ENCODE results near the gene MPDZ.

MPDZ gene

DNA sequence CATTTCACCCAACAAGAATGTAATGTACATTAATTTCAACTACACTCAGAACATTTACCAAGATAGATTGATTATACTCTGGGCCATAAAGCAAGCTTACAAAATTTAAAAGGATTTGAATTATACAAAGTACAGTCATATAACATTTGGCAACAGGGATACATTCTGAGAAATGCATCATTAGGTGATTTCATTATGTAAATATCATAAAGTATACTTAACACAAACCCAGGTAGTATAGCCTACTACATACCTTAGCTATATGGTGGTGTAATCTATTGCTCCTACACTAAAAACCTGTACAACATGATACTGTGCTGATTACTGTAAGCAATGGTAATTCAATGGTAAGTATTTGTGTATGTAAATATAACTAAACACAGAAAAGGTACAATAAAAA is 202.9 kb downstream of the MPDZ start:
- DNase-seq (ENCODE audit: low read depth) = no peak

DNA sequence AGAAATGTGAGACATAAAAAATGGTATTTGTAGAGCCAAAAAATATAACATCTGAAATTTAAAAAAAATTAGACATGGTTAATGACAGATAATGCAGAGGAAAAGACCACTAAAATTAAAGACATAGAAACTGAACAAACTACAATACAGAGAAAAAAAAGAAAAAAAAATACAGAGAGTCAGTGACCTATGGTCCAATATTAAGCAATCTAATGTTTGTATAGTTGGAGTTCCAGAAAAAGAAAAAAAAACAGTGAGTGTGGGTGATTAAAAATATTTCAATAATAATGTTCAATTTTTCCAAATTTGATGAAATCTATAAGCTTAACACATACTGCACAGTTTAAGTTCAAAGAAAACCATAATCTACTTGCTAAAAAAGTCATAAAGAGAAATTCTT is 207.6 kb downstream of the MPDZ start:
- no peak for DNase-seq (ENCODE audit: low read depth)

DNA sequence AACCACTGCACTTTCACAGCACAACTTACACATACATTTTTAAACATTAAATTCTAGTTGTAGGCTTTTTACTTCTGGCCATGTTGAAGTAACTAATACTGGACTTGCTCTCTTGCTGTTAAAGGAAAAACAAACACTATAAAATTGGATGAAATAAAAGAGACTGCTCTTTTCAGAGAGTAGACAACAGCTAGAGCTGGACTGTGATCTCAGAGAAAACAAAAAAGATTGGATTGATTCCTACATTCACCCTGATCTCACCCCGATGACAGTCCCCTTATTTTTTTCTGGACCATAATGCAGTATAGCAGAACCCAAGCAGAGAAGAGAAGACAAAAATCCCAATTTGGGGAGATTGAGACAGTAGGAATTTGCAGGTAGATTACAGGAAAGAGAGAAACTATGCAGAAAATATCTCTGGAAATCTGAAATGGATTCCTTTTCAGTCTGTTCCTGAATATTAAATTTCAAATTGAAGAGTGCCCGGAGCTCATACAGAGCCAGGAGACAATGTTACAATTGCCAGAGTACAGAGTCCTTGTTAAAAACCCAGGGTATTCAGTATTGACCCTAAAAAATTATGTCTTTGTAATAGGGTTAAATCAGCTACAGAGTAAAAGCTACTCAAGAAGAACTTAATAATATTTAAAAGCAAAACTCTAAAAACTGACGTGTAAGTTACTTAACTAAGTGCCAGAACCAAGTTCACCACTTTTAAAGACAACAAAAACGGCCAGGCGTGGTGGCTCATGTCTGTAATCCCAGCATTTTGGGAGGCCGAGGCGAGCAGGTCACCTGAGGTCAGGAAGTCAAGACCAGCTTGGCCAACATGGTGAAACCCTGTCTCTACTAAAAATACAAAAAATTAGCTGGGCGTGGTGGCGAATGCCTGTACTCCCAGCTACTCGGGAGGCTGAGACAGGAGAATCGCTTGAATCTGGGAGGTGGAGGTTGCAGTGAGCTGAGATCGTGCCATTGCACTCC is 208.6 kb downstream of the MPDZ start:
- no peak for DNase-seq (ENCODE audit: low read depth)

DNA sequence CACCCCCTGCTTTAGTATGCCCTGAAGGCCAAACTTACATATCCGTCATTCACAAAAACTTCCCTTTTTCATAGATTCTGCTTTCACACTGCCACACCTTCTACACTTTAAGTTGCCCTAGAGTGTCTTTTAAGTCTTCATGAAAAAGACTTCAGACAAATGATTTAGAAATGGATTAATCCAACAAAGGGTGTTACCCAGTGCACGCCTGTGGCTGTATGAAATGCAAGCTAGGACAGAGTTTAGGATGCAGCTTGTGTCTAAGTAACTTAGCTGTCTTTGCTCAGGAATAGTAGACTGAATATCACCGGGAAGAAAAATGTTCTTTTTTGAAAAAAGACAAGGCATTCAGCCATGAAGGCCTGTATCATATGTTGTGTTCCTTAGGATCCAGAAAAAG is 210.0 kb downstream of the MPDZ start:
- DNase-seq (ENCODE audit: low read depth) = no peak

DNA sequence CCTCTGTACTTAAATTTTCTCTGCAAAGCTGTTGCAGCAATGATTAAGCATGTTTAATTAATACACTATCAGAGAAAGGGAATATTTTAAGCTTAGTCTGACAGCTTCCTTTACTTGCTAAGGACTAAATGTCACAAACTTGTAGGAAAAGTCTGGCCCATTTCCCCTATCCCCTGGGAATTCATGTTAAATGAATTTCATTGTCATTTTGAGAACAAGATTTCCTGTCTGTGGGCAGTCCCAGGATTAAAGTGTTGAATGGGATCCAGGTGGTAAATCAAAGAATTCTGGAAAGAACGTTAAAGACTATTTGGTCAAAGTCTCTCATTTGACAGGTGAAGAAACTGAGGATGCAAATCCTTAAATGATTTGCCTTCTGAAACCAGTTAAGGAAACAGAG is 214.8 kb downstream of the MPDZ start:
- no peak for DNase-seq (ENCODE audit: low read depth)

DNA sequence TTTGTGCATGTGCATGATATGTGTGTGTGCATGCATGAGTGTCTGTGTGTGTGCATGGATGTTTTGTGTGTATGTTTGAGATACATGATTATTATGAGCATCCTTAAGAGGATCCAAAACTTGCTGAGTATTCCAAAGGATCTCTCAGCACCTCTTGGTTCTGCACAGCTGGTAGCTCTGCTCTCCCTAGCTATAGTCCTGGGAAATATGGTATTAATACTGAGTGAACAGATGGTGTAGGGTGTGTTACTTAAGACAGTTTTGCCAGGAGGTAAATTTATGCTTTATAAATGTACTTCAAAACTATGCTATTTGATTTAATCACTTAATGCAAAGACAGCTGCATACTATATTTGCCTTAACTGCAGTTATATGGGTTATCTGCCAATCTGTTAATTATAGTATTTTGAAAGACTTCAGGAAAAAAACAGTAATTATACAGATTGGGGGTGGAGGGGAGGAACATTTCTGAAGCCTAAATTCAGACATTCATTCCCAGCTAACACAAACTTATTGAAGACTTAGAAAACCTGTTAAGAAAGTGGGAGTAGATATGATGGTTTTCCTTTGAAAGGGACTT is 215.5 kb downstream of the MPDZ start:
- no peak for DNase-seq (ENCODE audit: low read depth)

DNA sequence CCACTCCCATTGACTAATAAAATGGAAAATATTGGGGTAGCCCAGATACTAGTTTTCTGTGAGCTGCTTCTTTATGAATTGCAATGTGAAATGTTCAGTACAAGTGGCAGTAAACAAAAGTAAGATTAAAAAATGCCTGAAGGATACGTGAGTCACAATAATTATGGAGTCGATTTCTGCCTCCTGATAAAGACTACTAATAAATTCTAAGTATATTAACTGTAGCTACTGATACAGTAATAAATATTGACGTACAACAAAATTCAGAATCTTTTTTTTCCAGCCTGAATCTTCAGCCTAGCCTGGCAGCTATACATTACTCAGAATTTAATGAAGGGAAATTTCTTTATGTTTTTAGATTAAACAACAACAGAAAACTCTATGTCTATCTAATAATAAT is 218.1 kb downstream of the MPDZ start:
- DNase-seq (ENCODE audit: low read depth) = no peak

Data from stimulated activated CD4-positive, alpha-beta T cell treated with anti-CD3 and anti-CD28 coated beads, Interleukin-2, amount 100 ng/mL, for 4 hours (primary cell).